Panc1 (cell line): Measurements from ENCODE around the gene LRP4. TPM values are rescaled to one million over a fixed set of nuclear protein-coding genes. Genes with fewer than 3 reads are reported as not detected.

ENCODE experiments used
- ATAC-seq: fragments of 200-7000 bp; cut with Tn5 transposase; 2 replicates; pipeline ENCODE4 v1.9.1; 2020; ENCODE audit warnings: mild to moderate bottlenecking, moderate library complexity
- BruUV-seq: library from RNA; stranded (reverse); fragments of 400-500 nt; replicated peaks from 2 replicates; lab custom pipeline; 2021; lab: Mats Ljungman, UMichigan
- CTCF ChIA-PET: fragments of 300-600 bp; sonication (Branson Sonifier 250); formaldehyde crosslinking; loops from one replicate; lab custom pipeline; 2022; ENCODE audit warnings: antibody characterized with exemption; lab: Charles Lee
- POLR2A ChIA-PET: fragments of 300-600 bp; sonication (Branson Sonifier 250); formaldehyde crosslinking; loops from one replicate; lab custom pipeline; 2022; ENCODE audit warnings: antibody characterized with exemption; lab: Charles Lee
- DNase-seq: peaks from one replicate; pipeline ENCODE4 v3.0.0-alpha.2; 2010; ENCODE audit warnings: low read depth, low spot score
- H3K27ac ChIP-seq: 2 replicates; pipeline ENCODE4 v1.5.1; 2011; ENCODE audit warnings: mild to moderate bottlenecking, low read length, inconsistent platforms
- H3K27me3 ChIP-seq: fragments of 200-500 bp; sonication (Bioruptor generic); 2 replicates; pipeline ENCODE4 v1.6.0; 2014; ENCODE audit warnings: low read length, inconsistent platforms; ENCODE audit not compliant: control insufficient read depth, insufficient read depth
- H3K36me3 ChIP-seq: fragments of 200-500 bp; sonication (Bioruptor generic); 2 replicates; pipeline ENCODE4 v1.5.1; 2014; ENCODE audit warnings: inconsistent platforms, mild to moderate bottlenecking, low read length, moderate library complexity; ENCODE audit not compliant: control insufficient read depth, insufficient read depth
- H3K4me1 ChIP-seq: 2 replicates; pipeline ENCODE4 v1.5.1; 2011; ENCODE audit warnings: inconsistent platforms, mild to moderate bottlenecking, low read length, moderate library complexity; ENCODE audit not compliant: control insufficient read depth, insufficient read depth
- H3K4me3 ChIP-seq, 2 experiments: 2 replicates each; pipeline ENCODE4 v1.5.1; 2011 to 2012; ENCODE audit warnings: low read depth in 2 of 2, low read length in 2 of 2, mild to moderate bottlenecking in 2 of 2, inconsistent platforms in 1 of 2, moderate library complexity in 1 of 2
- H3K9me3 ChIP-seq: fragments of 200-500 bp; sonication (Bioruptor generic); 2 replicates; pipeline ENCODE4 v1.5.1; 2014; ENCODE audit warnings: low read depth, mild to moderate bottlenecking, inconsistent platforms, low read length, moderate library complexity; ENCODE audit not compliant: control insufficient read depth, insufficient read depth
- POLR2AphosphoS5 ChIP-seq: IDR thresholded peaks from 2 replicates; pipeline ENCODE4 v1.6.1; 2012; ENCODE audit warnings: mild to moderate bottlenecking, low read depth, low read length, moderate library complexity
- SIN3A ChIP-seq: IDR thresholded peaks from 2 replicates; pipeline ENCODE4 v1.6.1; 2012; ENCODE audit warnings: low read depth, mild to moderate bottlenecking, low read length, moderate library complexity, borderline replicate concordance; ENCODE audit not compliant: insufficient read depth
- TCF7L2 ChIP-seq: IDR thresholded peaks from 2 replicates; pipeline ENCODE4 v1.6.1; 2011; ENCODE audit warnings: mild to moderate bottlenecking, low read depth, low read length, inconsistent platforms
- in situ Hi-C: cut with HindIII; loops from 2 replicates; pipeline ENCODE4 v1.10.0; 2016; ENCODE audit warnings: low sequenced_read_pairs, low pct_unique_long_range_greater_than_20kb
- intact Hi-C: fragments of 100-400 bp; cut with micrococcal nuclease; formaldehyde crosslinking; loops from one replicate; pipeline ENCODE4 v1.10.0; 2022; ENCODE audit not compliant: unreplicated experiment
- total RNA-seq: library from RNA; stranded (reverse); gene quantifications from one replicate; pipeline ENCODE4 v1.2.1, GENCODE V29; 2021; ENCODE audit not compliant: unreplicated experiment
- TF ChIP-seq, protein P1 (sequence below), 2 experiments: IDR thresholded peaks; 2 replicates each; pipeline ENCODE4 v1.6.1; 2011 to 2012; ENCODE audit warnings: low read depth in 2 of 2, control low read depth in 1 of 2, low read length in 1 of 2, mild to moderate bottlenecking in 1 of 2, moderate library complexity in 1 of 2; ENCODE audit not compliant: insufficient read depth in 1 of 2
- TF ChIP-seq, protein P2 (sequence below): fragments of 450-650 bp; IDR thresholded peaks from 2 replicates; pipeline ENCODE4 v1.5.1; 2017; ENCODE audit warnings: mild to moderate bottlenecking

Gene LRP4
- total RNA-seq, 1 experiment from 2014 or later, result 11.7 TPM

DNA sequence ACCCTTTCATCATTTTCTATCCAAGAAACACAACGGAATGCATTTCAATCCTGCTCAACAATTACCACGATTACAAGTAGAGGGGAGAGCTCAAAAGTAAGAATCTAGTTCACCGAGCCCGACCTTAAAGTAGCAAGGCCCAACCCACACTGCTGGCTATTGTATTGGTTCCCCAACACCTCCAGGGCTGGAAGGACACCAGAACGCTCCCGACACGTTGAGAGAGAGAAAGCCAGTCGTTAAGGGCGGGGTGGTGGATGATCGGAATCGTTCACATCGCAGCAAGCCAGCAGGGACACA, 73.0 kb downstream of the LRP4 start:
- peaks cover 12% of the 10 kb centered on the region for H3K4me1 ChIP-seq
- H3K27me3 ChIP-seq, result no peaks in the 10 kb centered on the region
- H3K9me3 ChIP-seq, result no peaks in the 10 kb centered on the region
- peak overlapping the region; percentile 76 to 96 for H3K4me3 ChIP-seq
- in situ Hi-C loops, result no loop called here
- intact Hi-C loops, result no loop called here
- peaks cover 4% of the 10 kb centered on the region for H3K36me3 ChIP-seq
- no TSS peak for BruUV-seq
- peak overlapping the region; percentile 94 for H3K27ac ChIP-seq
- ATAC-seq (no peak; the same call in 1 of the 2 replicates), DNase-seq (no peak)
- TF ChIP-seq, protein P1, sequence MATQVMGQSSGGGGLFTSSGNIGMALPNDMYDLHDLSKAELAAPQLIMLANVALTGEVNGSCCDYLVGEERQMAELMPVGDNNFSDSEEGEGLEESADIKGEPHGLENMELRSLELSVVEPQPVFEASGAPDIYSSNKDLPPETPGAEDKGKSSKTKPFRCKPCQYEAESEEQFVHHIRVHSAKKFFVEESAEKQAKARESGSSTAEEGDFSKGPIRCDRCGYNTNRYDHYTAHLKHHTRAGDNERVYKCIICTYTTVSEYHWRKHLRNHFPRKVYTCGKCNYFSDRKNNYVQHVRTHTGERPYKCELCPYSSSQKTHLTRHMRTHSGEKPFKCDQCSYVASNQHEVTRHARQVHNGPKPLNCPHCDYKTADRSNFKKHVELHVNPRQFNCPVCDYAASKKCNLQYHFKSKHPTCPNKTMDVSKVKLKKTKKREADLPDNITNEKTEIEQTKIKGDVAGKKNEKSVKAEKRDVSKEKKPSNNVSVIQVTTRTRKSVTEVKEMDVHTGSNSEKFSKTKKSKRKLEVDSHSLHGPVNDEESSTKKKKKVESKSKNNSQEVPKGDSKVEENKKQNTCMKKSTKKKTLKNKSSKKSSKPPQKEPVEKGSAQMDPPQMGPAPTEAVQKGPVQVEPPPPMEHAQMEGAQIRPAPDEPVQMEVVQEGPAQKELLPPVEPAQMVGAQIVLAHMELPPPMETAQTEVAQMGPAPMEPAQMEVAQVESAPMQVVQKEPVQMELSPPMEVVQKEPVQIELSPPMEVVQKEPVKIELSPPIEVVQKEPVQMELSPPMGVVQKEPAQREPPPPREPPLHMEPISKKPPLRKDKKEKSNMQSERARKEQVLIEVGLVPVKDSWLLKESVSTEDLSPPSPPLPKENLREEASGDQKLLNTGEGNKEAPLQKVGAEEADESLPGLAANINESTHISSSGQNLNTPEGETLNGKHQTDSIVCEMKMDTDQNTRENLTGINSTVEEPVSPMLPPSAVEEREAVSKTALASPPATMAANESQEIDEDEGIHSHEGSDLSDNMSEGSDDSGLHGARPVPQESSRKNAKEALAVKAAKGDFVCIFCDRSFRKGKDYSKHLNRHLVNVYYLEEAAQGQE (IDR thresholded peaks at IDR 0.05; ENCODE audit: insufficient read depth in 1 of 2, low read depth in 2 of 2, low read length in 1 of 2), result no peak
- TF ChIP-seq POLR2AphosphoS5, result no peak
- ChIA-PET POLR2A (no interaction called here), CTCF (no interaction called here)

DNA sequence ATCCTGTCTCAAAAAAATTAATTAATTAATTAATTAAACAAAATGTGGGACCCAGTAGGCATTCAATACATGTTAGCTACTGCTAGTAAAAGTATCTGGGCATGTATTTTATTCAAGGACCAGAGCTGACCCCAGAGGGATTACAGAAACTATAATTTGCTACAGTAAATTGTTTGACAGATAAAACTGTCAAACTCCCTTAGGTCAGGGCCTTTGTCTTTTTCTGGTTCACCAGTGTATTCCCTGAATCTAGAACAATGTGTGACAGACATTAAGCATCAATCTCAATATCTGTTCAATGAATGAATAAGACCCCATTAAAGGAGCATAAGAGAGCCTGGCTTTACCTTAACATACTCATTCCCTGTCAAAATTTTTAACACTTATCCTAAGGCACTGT, 78.2 kb downstream of the LRP4 start:
- Histone ChIP-seq H3K4me3 (no peak overlapping the region), H3K4me1 (peaks cover 14% of the 10 kb centered on the region), H3K27me3 (no peaks in the 10 kb centered on the region), H3K9me3 (no peaks in the 10 kb centered on the region), H3K36me3 (peaks cover under 1% of the 10 kb centered on the region), H3K27ac (no peak overlapping the region)
- CTCF ChIA-PET, result no interaction called here
- no peak for ATAC-seq
- in situ Hi-C loops, result no loop called here
- no peak for DNase-seq
- POLR2A ChIA-PET, result no interaction called here
- intact Hi-C loops, result no loop called here
- TF ChIP-seq, protein P1 (IDR thresholded peaks at IDR 0.05; ENCODE audit: insufficient read depth in 1 of 2, low read depth in 2 of 2, low read length in 1 of 2), result no peak
- no peak for TF ChIP-seq SIN3A
- TF ChIP-seq POLR2AphosphoS5, result no peak
- TF ChIP-seq, protein P2, sequence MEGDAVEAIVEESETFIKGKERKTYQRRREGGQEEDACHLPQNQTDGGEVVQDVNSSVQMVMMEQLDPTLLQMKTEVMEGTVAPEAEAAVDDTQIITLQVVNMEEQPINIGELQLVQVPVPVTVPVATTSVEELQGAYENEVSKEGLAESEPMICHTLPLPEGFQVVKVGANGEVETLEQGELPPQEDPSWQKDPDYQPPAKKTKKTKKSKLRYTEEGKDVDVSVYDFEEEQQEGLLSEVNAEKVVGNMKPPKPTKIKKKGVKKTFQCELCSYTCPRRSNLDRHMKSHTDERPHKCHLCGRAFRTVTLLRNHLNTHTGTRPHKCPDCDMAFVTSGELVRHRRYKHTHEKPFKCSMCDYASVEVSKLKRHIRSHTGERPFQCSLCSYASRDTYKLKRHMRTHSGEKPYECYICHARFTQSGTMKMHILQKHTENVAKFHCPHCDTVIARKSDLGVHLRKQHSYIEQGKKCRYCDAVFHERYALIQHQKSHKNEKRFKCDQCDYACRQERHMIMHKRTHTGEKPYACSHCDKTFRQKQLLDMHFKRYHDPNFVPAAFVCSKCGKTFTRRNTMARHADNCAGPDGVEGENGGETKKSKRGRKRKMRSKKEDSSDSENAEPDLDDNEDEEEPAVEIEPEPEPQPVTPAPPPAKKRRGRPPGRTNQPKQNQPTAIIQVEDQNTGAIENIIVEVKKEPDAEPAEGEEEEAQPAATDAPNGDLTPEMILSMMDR, result no peak
- TF ChIP-seq TCF7L2, result no peak
- BruUV-seq, result no TSS peak
